Measurements from ENCODE around the gene JARID2.

DNA sequence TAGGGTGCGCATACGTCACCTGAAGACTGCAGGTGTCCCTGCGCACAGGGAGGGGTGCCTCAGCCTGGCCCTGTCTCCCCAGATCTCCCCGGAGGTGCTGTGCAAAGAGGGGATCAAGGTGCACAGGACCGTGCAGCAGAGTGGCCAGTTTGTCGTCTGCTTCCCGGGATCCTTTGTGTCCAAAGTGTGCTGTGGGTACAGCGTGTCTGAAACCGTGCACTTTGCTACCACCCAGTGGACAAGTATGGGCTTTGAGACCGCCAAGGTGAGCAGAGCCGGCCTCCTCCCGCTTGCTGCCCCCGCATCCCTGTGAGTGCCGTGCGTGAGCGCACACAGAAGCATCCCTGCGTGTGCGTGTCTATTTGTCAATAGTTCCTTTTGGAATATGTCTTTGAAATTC is 266.3 kb downstream of the JARID2 start:
- TF ChIP-seq, protein P1, sequence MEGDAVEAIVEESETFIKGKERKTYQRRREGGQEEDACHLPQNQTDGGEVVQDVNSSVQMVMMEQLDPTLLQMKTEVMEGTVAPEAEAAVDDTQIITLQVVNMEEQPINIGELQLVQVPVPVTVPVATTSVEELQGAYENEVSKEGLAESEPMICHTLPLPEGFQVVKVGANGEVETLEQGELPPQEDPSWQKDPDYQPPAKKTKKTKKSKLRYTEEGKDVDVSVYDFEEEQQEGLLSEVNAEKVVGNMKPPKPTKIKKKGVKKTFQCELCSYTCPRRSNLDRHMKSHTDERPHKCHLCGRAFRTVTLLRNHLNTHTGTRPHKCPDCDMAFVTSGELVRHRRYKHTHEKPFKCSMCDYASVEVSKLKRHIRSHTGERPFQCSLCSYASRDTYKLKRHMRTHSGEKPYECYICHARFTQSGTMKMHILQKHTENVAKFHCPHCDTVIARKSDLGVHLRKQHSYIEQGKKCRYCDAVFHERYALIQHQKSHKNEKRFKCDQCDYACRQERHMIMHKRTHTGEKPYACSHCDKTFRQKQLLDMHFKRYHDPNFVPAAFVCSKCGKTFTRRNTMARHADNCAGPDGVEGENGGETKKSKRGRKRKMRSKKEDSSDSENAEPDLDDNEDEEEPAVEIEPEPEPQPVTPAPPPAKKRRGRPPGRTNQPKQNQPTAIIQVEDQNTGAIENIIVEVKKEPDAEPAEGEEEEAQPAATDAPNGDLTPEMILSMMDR (IDR thresholded peaks at IDR 0.05; ENCODE audit: low read length), result peak; percentile 43; the same call in 1 of the 2 replicates
- TF ChIP-seq EZH2 (IDR thresholded peaks at IDR 0.05; ENCODE audit: borderline replicate concordance, low read length), result no peak

All from OCI-LY1 (cell line).